Epithelial cell of esophagus (primary cell): Measurements from ENCODE around the gene SNAPC4.
A peak's percentile ranks its signal among the peaks of the same experiment; 100 is the strongest.

ENCODE experiments used
- DNase-seq: peaks from one replicate; pipeline ENCODE4 v3.0.0; 2010; ENCODE audit warnings: low read depth
- H3K4me3 ChIP-seq: 2 replicates; pipeline ENCODE4 v1.5.1; 2011; ENCODE audit warnings: mild to moderate bottlenecking, low read length, control low read depth
- TF ChIP-seq, protein P1 (sequence below): IDR thresholded peaks from 2 replicates; pipeline ENCODE4 v1.5.1; 2011; ENCODE audit warnings: low read depth, mild to moderate bottlenecking, low read length, control low read depth, inconsistent platforms; ENCODE audit not compliant: insufficient read depth; ENCODE audit errors: missing control alignments

SNAPC4 gene

DNA sequence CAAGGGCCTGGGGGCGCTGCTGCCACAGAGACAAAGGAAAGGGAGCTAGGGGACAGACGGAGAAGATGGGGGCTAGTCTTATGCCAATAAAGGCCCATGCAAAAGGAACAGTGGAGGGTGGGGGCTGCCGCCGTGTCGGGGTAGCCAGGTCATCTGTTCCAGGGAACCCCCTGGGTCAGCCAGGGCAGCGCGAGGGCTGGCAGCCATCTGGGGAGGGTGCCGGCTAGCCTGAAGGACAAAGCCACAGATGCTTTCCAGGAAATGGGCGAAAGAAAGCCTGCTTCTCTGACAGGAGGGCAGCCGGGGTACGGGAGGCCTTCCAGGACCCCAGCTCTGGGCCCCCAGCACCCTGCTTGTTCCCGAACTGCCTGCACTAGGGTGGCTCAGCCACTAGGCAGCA lies 24.9 kb downstream of the SNAPC4 start:
- TF ChIP-seq, protein P1, sequence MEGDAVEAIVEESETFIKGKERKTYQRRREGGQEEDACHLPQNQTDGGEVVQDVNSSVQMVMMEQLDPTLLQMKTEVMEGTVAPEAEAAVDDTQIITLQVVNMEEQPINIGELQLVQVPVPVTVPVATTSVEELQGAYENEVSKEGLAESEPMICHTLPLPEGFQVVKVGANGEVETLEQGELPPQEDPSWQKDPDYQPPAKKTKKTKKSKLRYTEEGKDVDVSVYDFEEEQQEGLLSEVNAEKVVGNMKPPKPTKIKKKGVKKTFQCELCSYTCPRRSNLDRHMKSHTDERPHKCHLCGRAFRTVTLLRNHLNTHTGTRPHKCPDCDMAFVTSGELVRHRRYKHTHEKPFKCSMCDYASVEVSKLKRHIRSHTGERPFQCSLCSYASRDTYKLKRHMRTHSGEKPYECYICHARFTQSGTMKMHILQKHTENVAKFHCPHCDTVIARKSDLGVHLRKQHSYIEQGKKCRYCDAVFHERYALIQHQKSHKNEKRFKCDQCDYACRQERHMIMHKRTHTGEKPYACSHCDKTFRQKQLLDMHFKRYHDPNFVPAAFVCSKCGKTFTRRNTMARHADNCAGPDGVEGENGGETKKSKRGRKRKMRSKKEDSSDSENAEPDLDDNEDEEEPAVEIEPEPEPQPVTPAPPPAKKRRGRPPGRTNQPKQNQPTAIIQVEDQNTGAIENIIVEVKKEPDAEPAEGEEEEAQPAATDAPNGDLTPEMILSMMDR = no peak
- no peak overlapping the region for H3K4me3 ChIP-seq
- no peak for DNase-seq

DNA sequence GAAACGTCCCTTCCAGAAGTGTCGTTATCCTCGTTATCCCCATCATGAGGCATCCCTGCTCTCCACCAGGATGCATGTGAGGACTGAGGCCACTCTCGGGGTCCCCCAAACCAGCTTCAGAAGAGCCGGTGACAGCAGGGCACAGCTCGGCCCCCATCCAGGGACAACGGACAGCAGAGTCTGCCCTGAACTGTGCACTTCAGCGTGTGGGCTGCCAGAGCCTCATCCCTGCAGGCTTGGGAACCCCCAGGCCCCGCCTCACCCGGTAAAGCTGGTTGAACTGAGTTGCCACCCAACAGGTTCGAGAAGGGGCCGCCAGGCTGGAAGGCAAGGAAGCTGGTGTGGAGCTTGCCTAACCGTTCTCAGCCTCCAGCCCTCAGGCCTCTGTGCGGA lies 25.8 kb downstream of the SNAPC4 start:
- TF ChIP-seq, protein P1 = no peak
- no peak overlapping the region for H3K4me3 ChIP-seq

DNA sequence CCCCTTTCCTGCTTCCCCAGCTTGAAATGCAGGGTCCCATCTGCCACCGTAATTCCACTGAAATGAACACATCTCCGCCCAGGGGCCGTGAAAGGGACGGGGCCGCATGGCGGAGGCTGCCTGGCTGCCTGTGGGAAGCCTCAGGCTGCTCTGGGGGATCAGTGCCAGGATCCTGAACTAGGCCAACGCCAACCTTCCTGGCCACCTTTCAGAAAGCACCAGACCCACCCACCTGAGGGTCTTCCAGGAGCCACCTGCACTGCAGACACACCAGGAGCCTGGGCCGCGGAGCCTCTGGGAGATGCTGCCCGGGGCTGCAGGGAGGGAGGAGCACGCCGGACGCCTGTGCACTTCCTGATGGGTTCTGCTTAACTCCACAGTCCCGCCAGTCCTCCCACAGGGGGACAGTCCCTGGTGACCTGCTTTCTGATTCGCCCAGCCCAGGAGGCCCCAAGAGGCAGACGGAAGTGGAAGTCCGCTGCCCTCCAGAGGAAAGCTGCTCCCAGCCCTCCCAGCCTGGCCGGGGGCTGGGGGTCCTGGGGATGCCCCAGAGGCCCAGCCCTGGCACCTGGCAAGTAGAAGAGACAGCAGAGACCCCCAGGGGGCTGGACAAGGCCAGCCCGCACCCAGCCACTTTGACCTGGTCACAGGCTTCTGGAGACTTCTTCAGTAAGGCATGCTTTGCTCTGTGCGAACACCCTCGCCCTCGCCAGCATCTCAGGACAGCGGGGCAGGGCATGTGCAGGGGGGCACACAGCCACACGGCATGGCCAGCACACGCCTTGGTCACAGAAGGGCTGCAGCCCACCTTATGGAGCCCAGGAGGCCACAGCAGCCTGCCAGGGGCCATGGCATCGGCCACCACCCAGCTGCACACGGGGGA lies 26.4 kb downstream of the SNAPC4 start, which contains the start of gene CARD9:
Gene CARD9 (minus strand): TSS at position 370 of the 883 bp plus-strand sequence. CDS start 1,591 bp downstream, outside the sequence.
- DNase-seq = no peak
- H3K4me3 ChIP-seq = no peak within 1 kb of the TSS
- TF ChIP-seq, protein P1 = no peak

More for the DNA sequence above, 25.8 kb downstream of the SNAPC4 start:
- peak; percentile 32 for DNase-seq

DNA sequence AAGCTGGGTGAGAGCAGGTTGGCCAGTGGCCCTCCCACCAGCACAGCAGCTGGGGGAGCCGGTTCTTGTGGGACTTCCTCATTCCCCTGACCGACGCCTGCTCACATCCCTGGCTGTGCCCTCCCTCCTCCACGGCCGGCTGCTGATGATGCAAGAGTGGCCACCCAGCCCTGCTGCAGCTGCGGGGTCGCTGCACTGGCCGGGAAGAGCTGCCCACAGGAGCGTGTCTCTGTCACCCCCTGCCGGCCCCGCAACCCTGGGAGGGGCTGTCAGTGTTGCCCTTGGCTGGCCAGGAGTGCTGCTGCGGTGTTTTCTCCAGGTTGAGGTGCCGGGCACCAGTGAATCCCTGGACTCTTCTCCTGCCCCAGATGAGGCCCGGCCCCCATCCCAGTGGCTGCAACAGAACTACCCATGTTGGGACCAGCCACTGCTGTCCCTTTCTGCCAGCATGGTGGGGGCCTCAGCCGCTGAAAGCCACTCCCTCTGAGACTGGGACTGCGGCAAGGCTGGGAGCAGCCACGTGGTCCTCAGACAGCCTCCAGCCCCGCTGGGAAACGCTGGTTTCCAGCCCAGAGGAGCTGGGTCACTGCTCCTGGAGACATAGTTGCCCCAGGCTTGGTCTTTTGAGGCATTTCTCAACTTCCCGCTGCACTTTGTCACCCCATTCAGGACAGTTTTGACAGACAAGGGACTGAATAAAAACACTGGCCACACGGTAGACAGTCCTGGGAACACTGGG lies 27.2 kb downstream of the SNAPC4 start:
- peak; percentile 66 for DNase-seq
- H3K4me3 ChIP-seq = no peak overlapping the region
- TF ChIP-seq, protein P1 = no peak

DNA sequence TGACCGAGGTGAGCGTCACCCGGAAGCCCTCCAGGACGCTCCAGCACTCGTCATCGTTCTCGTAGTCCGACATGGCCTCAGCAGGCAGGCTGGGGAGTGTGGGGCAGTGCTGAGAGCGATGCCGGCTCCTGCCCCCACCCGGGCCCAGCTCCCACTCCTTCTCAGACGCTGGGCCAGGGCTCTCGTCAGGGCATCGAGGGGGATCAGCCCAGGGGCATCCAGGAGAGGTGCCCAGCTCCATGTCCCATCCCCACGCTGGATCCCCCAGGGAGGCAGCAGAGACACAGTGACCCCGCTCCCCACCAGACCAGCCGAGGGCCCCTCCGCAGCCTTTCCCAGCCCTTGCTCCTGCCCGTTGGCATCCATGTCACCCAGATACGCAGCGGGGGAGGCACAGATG lies 28.0 kb downstream of the SNAPC4 start:
- no peak for DNase-seq
- TF ChIP-seq, protein P1 = no peak
- no peak overlapping the region for H3K4me3 ChIP-seq

DNA sequence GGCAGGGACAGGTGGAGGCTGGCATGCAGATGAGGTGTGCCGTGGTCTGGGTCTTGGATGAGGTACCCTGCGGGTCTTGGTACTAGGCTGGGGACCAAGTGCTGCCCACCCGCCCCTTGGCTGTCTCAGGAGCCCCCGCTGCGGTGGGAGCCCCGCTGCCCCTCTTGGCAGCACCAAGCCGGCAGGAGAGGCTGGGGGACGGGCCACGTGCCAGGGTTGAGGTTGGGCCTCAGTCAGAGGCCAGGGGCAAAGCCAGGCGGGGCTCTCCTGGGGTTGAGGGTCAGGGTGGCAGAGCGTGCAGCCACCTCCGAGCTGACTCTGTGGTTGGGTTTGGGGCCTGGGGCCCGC lies 28.5 kb downstream of the SNAPC4 start:
- no peak for DNase-seq
- no peak overlapping the region for H3K4me3 ChIP-seq
- TF ChIP-seq, protein P1 = no peak
